ENCODE measurements around the gene STXBP6. TPM values are rescaled to one million over a fixed set of nuclear protein-coding genes. Genes with fewer than 3 reads are reported as not detected.

The STXBP6 gene
- total and polyA plus RNA-seq, 9 donors = 17.5 to 33.5 (median 25.6) TPM

DNA sequence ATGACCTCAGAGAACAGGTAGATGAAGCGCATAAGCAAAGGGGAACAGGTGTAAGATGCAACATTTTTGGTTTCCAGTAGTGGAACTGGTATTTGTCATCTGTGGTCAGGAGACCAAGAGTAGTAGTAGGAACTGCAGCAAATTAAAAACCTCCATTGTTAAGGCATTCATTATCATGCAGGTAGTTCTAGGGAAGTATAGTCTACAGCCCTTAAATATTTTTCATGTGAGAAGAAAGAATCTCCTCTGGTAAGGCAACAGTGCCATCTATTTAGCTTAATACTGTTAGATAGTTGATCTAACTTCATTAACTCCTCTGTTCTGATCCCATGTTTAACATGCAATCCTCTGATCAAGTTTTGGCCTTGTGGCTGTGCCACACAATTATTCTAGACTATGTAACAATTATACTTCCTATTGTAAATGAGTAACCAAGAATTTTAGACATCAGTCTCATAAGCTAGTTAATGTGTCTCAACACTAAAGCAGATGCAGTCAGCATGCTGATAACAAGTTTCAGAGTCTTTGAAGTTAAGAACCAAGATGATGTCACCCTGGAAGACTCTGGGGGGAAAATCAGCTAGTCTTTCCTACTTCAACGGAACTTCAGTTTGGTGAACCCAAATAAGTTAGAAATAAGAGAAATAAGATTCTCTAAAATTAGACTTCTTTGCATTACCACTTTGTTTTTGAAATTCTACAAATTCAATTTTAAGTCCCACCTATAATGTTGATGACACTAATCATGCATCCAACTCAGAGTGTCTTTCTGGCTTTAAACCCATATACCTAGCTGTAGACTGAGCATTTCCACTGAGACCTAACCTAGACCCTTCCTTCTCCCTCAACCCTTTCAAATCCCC lies 70.9 kb downstream of the STXBP6 start:
- Histone ChIP-seq H3K4me1 (ENCODE audit: control insufficient read depth, insufficient read depth, low read length) (no peaks in the 10 kb centered on the region), H3K9me3 (replicated peaks; ENCODE audit: control insufficient read depth, low read depth, low read length) (no peaks in the 10 kb centered on the region), H3K27me3 (ENCODE audit: control insufficient read depth, insufficient read depth, low read length) (no peaks in the 10 kb centered on the region), H3K36me3 (ENCODE audit: control insufficient read depth, insufficient read depth, low read length) (no peaks in the 10 kb centered on the region), H3K4me3 (ENCODE audit: low read length) (no peak overlapping the region), H3K27ac (ENCODE audit: low read length) (no peak overlapping the region)
- 100% methylated on average over 1 of the region's 2 CpGs for WGBS (ENCODE audit: insufficient coverage)
- no peak for DNase-seq

- DNase-seq = no peak
- Histone ChIP-seq H3K27me3 (ENCODE audit: control insufficient read depth, insufficient read depth, low read length) (no peaks in the 10 kb centered on the region), H3K9me3 (replicated peaks; ENCODE audit: control insufficient read depth, low read depth, low read length) (no peaks in the 10 kb centered on the region), H3K27ac (ENCODE audit: low read length) (no peak overlapping the region), H3K36me3 (ENCODE audit: control insufficient read depth, insufficient read depth, low read length) (no peaks in the 10 kb centered on the region), H3K4me1 (ENCODE audit: control insufficient read depth, insufficient read depth, low read length) (no peaks in the 10 kb centered on the region), H3K4me3 (ENCODE audit: low read length) (no peak overlapping the region)
- 100% methylated on average over 1 of the region's 3 CpGs for WGBS (ENCODE audit: insufficient coverage)
Observed at GRCh38 chr14:24976602-24977001, 73.3 kb downstream of the STXBP6 start.

DNA sequence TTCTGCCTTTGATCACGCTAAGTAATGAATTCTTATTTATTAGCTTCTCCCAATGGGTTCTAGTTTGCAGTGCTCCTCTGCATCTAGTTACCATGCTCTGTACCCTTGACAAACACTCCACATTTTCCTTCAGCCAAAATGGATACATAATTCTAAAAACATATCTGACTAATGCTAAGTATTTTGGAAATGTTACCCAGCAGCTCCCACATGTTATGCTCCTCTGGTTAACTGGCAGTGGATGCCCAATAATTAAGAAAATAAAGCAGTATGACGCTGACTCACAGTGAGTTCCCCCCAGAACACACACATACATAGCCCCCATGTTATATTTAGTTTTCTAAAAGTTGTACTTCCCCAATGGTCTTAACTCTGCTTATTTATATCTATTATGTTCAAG lies 74.6 kb downstream of the STXBP6 start:
- WGBS (ENCODE audit: insufficient coverage) = no CpG with 5 or more reads among the region's 2 CpGs
- H3K4me1 ChIP-seq (ENCODE audit: control insufficient read depth, insufficient read depth, low read length) = no peaks in the 10 kb centered on the region

DNA sequence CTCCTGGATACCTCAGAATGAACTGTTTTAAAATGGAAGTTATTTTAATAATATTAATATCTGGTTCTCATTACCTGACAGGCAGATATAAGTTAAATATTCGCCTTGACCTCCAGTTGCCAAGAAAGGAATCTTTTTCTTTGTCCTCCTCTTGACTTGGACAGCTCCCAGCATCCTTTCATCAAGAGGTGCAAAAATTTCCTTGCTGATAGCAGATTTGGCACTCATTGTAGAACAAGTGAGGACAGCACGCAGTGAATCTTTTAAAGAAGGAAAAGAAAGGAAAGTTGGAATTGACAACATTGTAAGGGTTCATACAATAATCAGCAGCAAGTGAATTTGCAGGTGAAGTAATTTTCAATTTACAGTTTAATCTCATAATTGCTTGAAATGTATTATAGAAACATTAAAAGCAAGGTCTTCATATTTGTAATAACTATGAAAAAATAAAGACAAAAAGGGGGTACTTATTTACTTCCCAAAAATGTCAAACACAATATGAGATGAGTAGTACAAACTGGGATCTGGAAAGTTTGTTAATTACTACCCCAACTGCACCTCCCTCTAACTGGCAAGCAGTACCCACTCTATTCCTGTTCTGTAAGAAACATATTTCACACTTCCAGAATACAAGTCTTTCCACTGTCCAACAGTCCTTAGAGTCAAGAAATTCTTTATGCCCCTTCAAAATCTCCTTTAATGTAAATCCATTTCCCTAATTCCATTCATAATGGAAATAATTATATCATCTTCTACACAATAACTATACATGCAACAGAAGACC lies 75.2 kb downstream of the STXBP6 start:
- Histone ChIP-seq H3K4me1 (ENCODE audit: control insufficient read depth, insufficient read depth, low read length) (no peaks in the 10 kb centered on the region), H3K27ac (ENCODE audit: low read length) (no peak overlapping the region), H3K4me3 (ENCODE audit: low read length) (no peak overlapping the region), H3K27me3 (ENCODE audit: control insufficient read depth, insufficient read depth, low read length) (no peaks in the 10 kb centered on the region), H3K9me3 (replicated peaks; ENCODE audit: control insufficient read depth, low read depth, low read length) (no peaks in the 10 kb centered on the region), H3K36me3 (ENCODE audit: control insufficient read depth, insufficient read depth, low read length) (no peaks in the 10 kb centered on the region)
- WGBS (ENCODE audit: insufficient coverage) = no CpG with 5 or more reads among the region's 2 CpGs
- DNase-seq = no peak

More for the DNA sequence above, 74.6 kb downstream of the STXBP6 start:
- H3K4me3 ChIP-seq (ENCODE audit: low read length) = no peak overlapping the region
- H3K27me3 ChIP-seq (ENCODE audit: control insufficient read depth, insufficient read depth, low read length) = no peaks in the 10 kb centered on the region
- DNase-seq = no peak
- no peaks in the 10 kb centered on the region for H3K36me3 ChIP-seq (ENCODE audit: control insufficient read depth, insufficient read depth, low read length)
- no peak overlapping the region for H3K27ac ChIP-seq (ENCODE audit: low read length)
- no peaks in the 10 kb centered on the region for H3K9me3 ChIP-seq (replicated peaks; ENCODE audit: control insufficient read depth, low read depth, low read length)

DNA sequence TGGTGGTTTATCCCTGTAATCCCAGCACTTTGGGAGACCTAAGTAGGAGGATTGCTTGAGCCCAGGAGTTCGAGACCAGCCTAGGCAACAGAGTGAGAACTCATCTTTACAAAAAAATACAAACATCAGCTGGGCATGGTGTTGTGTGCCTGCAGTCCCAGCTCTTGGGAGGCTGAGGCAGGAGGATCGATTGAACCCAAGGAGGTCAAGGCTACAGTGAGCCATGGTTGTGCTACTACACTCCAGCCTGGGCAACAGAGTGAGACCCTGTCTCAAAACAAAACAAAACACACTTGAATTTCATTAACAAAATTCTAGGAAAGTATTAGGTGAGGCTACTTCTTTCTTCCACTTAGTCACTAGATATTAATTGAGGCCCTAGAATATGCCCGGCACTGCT lies 77.1 kb downstream of the STXBP6 start:
- no peak for DNase-seq
- no peaks in the 10 kb centered on the region for H3K27me3 ChIP-seq (ENCODE audit: control insufficient read depth, insufficient read depth, low read length)
- H3K36me3 ChIP-seq (ENCODE audit: control insufficient read depth, insufficient read depth, low read length) = no peaks in the 10 kb centered on the region
- no peak overlapping the region for H3K4me3 ChIP-seq (ENCODE audit: low read length)
- H3K4me1 ChIP-seq (ENCODE audit: control insufficient read depth, insufficient read depth, low read length) = no peaks in the 10 kb centered on the region
- H3K27ac ChIP-seq (ENCODE audit: low read length) = no peak overlapping the region
- no peaks in the 10 kb centered on the region for H3K9me3 ChIP-seq (replicated peaks; ENCODE audit: control insufficient read depth, low read depth, low read length)
- 80% methylated on average over 1 of the region's 3 CpGs for WGBS (ENCODE audit: insufficient coverage)

DNA sequence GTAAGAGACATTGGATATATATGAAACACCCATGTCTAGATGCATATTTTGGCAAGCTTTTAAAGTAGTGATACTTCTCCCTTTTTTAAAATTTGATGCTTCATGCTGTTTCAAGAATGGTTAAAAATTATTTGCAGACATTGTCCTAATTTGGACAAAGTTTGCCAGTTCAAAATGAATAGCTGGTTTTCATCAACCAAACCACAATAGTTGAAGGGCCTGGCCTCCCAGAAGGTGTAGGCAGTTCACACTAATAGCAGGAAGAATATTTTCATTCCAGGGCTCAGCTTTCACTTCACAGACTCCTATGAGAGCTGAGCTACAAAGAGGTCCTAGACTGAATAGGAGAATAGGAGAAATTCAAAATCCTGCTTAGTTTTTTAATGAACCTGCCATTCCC lies 78.7 kb downstream of the STXBP6 start:
- DNase-seq = no peak
- no peaks in the 10 kb centered on the region for H3K36me3 ChIP-seq (ENCODE audit: control insufficient read depth, insufficient read depth, low read length)
- no peak overlapping the region for H3K4me3 ChIP-seq (ENCODE audit: low read length)
- H3K27ac ChIP-seq (ENCODE audit: low read length) = no peak overlapping the region
- H3K27me3 ChIP-seq (ENCODE audit: control insufficient read depth, insufficient read depth, low read length) = no peaks in the 10 kb centered on the region
- H3K4me1 ChIP-seq (ENCODE audit: control insufficient read depth, insufficient read depth, low read length) = peaks cover 10% of the 10 kb centered on the region
- H3K9me3 ChIP-seq (replicated peaks; ENCODE audit: control insufficient read depth, low read depth, low read length) = no peaks in the 10 kb centered on the region

- H3K27me3 ChIP-seq (ENCODE audit: control insufficient read depth, insufficient read depth, low read length) = no peaks in the 10 kb centered on the region
- peaks cover 17% of the 10 kb centered on the region for H3K4me1 ChIP-seq (ENCODE audit: control insufficient read depth, insufficient read depth, low read length)
- H3K4me3 ChIP-seq (ENCODE audit: low read length) = no peak overlapping the region
- DNase-seq = peak; percentile 52
- no CpG with 5 or more reads among the region's 1 CpG for WGBS (ENCODE audit: insufficient coverage)
- H3K36me3 ChIP-seq (ENCODE audit: control insufficient read depth, insufficient read depth, low read length) = no peaks in the 10 kb centered on the region
- H3K9me3 ChIP-seq (replicated peaks; ENCODE audit: control insufficient read depth, low read depth, low read length) = no peaks in the 10 kb centered on the region
- peak overlapping the region; percentile 82 for H3K27ac ChIP-seq (ENCODE audit: low read length)
Observed at GRCh38 chr14:24966579-24966964, 83.4 kb downstream of the STXBP6 start.

DNA sequence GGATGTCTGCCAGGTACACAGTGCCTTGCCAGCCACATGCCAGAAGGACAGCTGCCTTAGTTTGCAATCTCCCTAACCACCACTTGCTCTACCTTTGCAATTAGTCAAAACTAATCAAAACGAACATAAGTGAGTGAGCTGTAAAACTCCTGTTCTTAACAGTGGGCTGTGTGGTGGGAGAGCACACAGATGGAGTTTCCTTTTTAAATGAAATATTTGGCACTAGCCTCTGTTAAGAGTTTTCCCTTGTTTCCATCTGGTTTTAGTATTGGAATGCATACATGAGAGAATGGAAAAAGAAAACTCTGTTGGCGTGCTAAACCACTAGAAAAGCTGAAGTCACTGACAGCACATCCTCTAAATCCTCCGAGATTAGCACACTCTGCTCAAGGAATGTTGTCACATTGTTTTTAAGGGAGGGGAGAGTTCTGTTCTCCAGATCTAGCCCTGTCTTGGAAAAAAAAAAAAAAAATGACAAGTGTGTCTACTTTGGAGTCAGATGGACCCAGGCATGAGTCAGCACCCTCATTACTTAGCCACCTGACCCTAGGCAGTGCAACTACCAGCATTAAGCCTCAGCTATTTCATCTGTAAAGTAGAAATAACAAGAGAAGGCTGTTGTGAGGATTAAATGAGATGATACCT lies 83.9 kb downstream of the STXBP6 start:
- Histone ChIP-seq H3K27ac (ENCODE audit: low read length) (peak overlapping the region; percentile 82), H3K9me3 (replicated peaks; ENCODE audit: control insufficient read depth, low read depth, low read length) (no peaks in the 10 kb centered on the region), H3K4me3 (ENCODE audit: low read length) (no peak overlapping the region), H3K27me3 (ENCODE audit: control insufficient read depth, insufficient read depth, low read length) (no peaks in the 10 kb centered on the region), H3K36me3 (ENCODE audit: control insufficient read depth, insufficient read depth, low read length) (no peaks in the 10 kb centered on the region), H3K4me1 (ENCODE audit: control insufficient read depth, insufficient read depth, low read length) (peaks cover 17% of the 10 kb centered on the region)
- no CpG with 5 or more reads among the region's 3 CpGs for WGBS (ENCODE audit: insufficient coverage)
- peak; percentile 99 for DNase-seq

GRCh38 chr14:24965578-24965933 lies 84.4 kb downstream of the STXBP6 start:
- Histone ChIP-seq H3K4me1 (ENCODE audit: control insufficient read depth, insufficient read depth, low read length) (peaks cover 17% of the 10 kb centered on the region), H3K4me3 (ENCODE audit: low read length) (no peak overlapping the region), H3K27me3 (ENCODE audit: control insufficient read depth, insufficient read depth, low read length) (no peaks in the 10 kb centered on the region), H3K9me3 (replicated peaks; ENCODE audit: control insufficient read depth, low read depth, low read length) (no peaks in the 10 kb centered on the region), H3K27ac (ENCODE audit: low read length) (peak overlapping the region; percentile 82), H3K36me3 (ENCODE audit: control insufficient read depth, insufficient read depth, low read length) (no peaks in the 10 kb centered on the region)
- DNase-seq = no peak
- no CpG with 5 or more reads among the region's 1 CpG for WGBS (ENCODE audit: insufficient coverage)

GRCh38 chr14:24964591-24964990 lies 85.4 kb downstream of the STXBP6 start:
- H3K9me3 ChIP-seq (replicated peaks; ENCODE audit: control insufficient read depth, low read depth, low read length) = no peaks in the 10 kb centered on the region
- peaks cover 23% of the 10 kb centered on the region for H3K4me1 ChIP-seq (ENCODE audit: control insufficient read depth, insufficient read depth, low read length)
- WGBS (ENCODE audit: insufficient coverage) = no CpG with 5 or more reads among the region's 2 CpGs
- no peak overlapping the region for H3K4me3 ChIP-seq (ENCODE audit: low read length)
- no peak for DNase-seq
- no peaks in the 10 kb centered on the region for H3K36me3 ChIP-seq (ENCODE audit: control insufficient read depth, insufficient read depth, low read length)
- no peaks in the 10 kb centered on the region for H3K27me3 ChIP-seq (ENCODE audit: control insufficient read depth, insufficient read depth, low read length)
- H3K27ac ChIP-seq (ENCODE audit: low read length) = no peak overlapping the region

Data from muscle of leg (tissue), 11 donors.